A673 (cell line): ENCODE results near the gene HOXD4. TPM values are rescaled to one million over a fixed set of nuclear protein-coding genes. Genes with fewer than 3 reads are reported as not detected.
A peak's percentile ranks its signal among the peaks of the same experiment; 100 is the strongest.

Source experiments
- BruUV-seq: library from RNA; stranded (reverse); fragments of 400-500 nt; replicated peaks from 2 replicates; lab custom pipeline; 2021; lab: Mats Ljungman, UMichigan
- CTCF ChIA-PET: fragments of 300-600 bp; sonication (Branson Sonifier 250); formaldehyde crosslinking; loops from one replicate; lab custom pipeline; 2022; ENCODE audit warnings: antibody characterized with exemption; lab: Charles Lee
- POLR2A ChIA-PET: fragments of 300-600 bp; sonication (Branson Sonifier 250); formaldehyde crosslinking; loops from one replicate; lab custom pipeline; 2022; ENCODE audit warnings: antibody characterized with exemption; ENCODE audit not compliant: low non-redundant PET; lab: Charles Lee
- DNase-seq: peaks from one replicate; pipeline ENCODE4 v3.0.0-alpha.2; 2015; ENCODE audit warnings: low spot score
- H3K27ac ChIP-seq: fragments of 200-600 bp; sonication (generic); 2 replicates; pipeline ENCODE4 v1.5.1; 2016; ENCODE audit warnings: mixed run types, low read depth, mild to moderate bottlenecking, mixed read lengths, antibody characterized with exemption, low read length; ENCODE audit not compliant: poor library complexity, severe bottlenecking
- H3K27me3 ChIP-seq: fragments of 200-600 bp; sonication (generic); replicated peaks from 2 replicates; pipeline ENCODE4 v1.6.1; 2017; ENCODE audit warnings: mixed run types, low read depth, mild to moderate bottlenecking, mixed read lengths, antibody characterized with exemption, low read length; ENCODE audit not compliant: insufficient read depth, poor library complexity
- H3K36me3 ChIP-seq: fragments of 200-600 bp; sonication (generic); 2 replicates; pipeline ENCODE4 v1.6.1; 2016; ENCODE audit warnings: mixed run types, mild to moderate bottlenecking, mixed read lengths, antibody characterized with exemption, low read length; ENCODE audit not compliant: insufficient read depth, poor library complexity, severe bottlenecking
- H3K4me1 ChIP-seq: fragments of 200-600 bp; sonication (generic); 2 replicates; pipeline ENCODE4 v1.6.1; 2017; ENCODE audit warnings: mixed run types, mild to moderate bottlenecking, mixed read lengths, antibody characterized with exemption, low read length; ENCODE audit not compliant: insufficient read depth, poor library complexity, severe bottlenecking
- H3K4me3 ChIP-seq: fragments of 200-600 bp; sonication (generic); 2 replicates; pipeline ENCODE4 v1.5.1; 2016; ENCODE audit warnings: low read depth, mixed run types, mild to moderate bottlenecking, mixed read lengths, low read length; ENCODE audit not compliant: poor library complexity, severe bottlenecking
- H3K9me3 ChIP-seq: fragments of 200-600 bp; sonication (generic); 2 replicates; pipeline ENCODE4 v1.6.1; 2016; ENCODE audit warnings: mixed run types, low read depth, mild to moderate bottlenecking, mixed read lengths, antibody characterized with exemption, low read length; ENCODE audit not compliant: poor library complexity, severe bottlenecking
- CTCF ChIP-seq: fragments of 300-800, 200-600 bp; sonication (generic); conservative IDR thresholded peaks from 2 replicates; pipeline ENCODE4 v1.5.1; 2017; ENCODE audit warnings: low read depth, mild to moderate bottlenecking, antibody characterized with exemption, low read length, moderate library complexity, mixed read lengths
- EZH2 ChIP-seq: fragments of 200-600 bp; sonication (generic); IDR thresholded peaks from 2 replicates; pipeline ENCODE4 v1.6.1; 2017; ENCODE audit warnings: borderline replicate concordance, low read depth, mild to moderate bottlenecking, mixed read lengths, antibody characterized with exemption, low read length; ENCODE audit not compliant: poor library complexity, severe bottlenecking
- intact Hi-C: fragments of 100-400 bp; cut with micrococcal nuclease; formaldehyde crosslinking; loops from one replicate; pipeline ENCODE4 v1.10.0; 2022; ENCODE audit not compliant: unreplicated experiment
- total RNA-seq: library from RNA; stranded (reverse); gene quantifications from 2 replicates; pipeline ENCODE4 v1.2.3, GENCODE V29; 2021

The HOXD4 gene
- total RNA-seq, 1 experiment from 2014 or later = 30.8 TPM

DNA sequence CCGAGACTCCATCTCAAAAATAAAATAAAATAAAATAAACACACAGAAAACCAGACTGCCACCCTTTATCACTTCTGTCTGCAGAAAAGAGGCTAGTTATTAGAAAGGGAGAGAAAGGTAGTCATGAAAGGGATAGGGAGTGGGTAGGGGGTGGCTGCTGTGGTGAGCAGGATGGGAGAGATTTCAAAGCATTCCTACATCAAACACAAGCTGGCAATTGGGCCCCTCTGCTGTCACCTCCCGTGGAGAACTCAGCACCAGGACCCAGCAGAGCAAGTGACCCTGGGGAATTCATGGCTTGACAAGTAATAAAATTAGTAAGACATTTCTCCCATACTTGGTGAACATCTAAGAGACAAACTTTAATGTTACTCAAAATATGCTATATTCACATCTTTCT, 33.4 kb downstream of the HOXD4 start:
- CTCF ChIA-PET = no interaction called here
- peaks cover 13% of the 10 kb centered on the region for H3K27me3 ChIP-seq
- H3K36me3 ChIP-seq = no peaks in the 10 kb centered on the region
- DNase-seq = no peak
- BruUV-seq = no TSS peak
- peaks cover 11% of the 10 kb centered on the region for H3K4me1 ChIP-seq
- H3K4me3 ChIP-seq = no peak overlapping the region
- no peak overlapping the region for H3K27ac ChIP-seq
- POLR2A ChIA-PET = no interaction called here
- no peak for TF ChIP-seq EZH2
- TF ChIP-seq CTCF = no peak
- no peaks in the 10 kb centered on the region for H3K9me3 ChIP-seq
- intact Hi-C loops = no loop called here

DNA sequence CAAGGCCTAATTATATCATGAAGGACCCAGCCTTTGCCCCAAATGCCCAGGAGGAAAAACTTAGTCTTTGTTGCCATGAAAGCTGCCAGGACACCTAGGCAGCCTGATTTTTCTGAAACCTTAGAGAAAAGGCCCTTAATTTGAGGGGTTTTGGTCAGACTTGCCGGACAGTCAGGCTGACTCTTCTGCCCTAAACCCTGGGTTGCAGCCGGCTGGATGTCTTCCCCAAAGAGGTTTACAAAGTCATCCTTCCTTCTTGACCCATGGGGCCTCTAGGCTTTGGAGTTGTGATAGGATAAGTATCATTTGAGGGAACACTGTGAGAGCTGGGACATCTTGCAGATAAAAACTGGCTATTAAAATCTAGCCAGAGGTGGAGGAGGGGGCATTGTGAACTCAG, 34.7 kb downstream of the HOXD4 start:
- Histone ChIP-seq H3K4me1 (peaks cover 11% of the 10 kb centered on the region), H3K9me3 (no peaks in the 10 kb centered on the region), H3K27ac (no peak overlapping the region), H3K36me3 (no peaks in the 10 kb centered on the region), H3K27me3 (peaks cover 24% of the 10 kb centered on the region), H3K4me3 (no peak overlapping the region)
- ChIA-PET CTCF (no interaction called here), POLR2A (no interaction called here)
- intact Hi-C loops = no loop called here
- TF ChIP-seq CTCF (no peak), EZH2 (no peak)
- DNase-seq = no peak
- BruUV-seq = no TSS peak

- Histone ChIP-seq H3K36me3 (no peaks in the 10 kb centered on the region), H3K9me3 (no peaks in the 10 kb centered on the region), H3K4me1 (peaks cover 11% of the 10 kb centered on the region), H3K27me3 (peaks cover 34% of the 10 kb centered on the region), H3K4me3 (peak overlapping the region; percentile 62), H3K27ac (no peak overlapping the region)
- ChIA-PET POLR2A (interaction anchor here (0.7 kb wide), 1 partner anchor 101 kb away, joined by 3 read pairs; no protein-coding TSS in a partner anchor), CTCF (interaction anchor here (0.5 kb wide), 1 partner anchor 61 kb away, joined by 3 read pairs; no protein-coding TSS in a partner anchor)
- DNase-seq = peak; percentile 38
- TF ChIP-seq EZH2 = no peak
- no peak for TF ChIP-seq CTCF
- no TSS peak for BruUV-seq
- intact Hi-C loops = no loop called here
These were observed 36.0 kb downstream of the HOXD4 start for GRCh38 chr2:176187200-176187898.
